SK-N-SH treated with all-trans-retinoic acid at 6 μM for 48 hours (cell line): Measurements from ENCODE around the gene PLVAP.

ENCODE experiments used
- ATAC-seq: fragments of 200-7000 bp; cut with Tn5 transposase; 3 replicates; pipeline ENCODE4 v1.9.1; 2020; ENCODE audit warnings: mild to moderate bottlenecking, moderate library complexity
- ARNTL ChIP-seq: fragments of 450-650 bp; formaldehyde crosslinking; IDR thresholded peaks from 2 replicates; pipeline ENCODE4 v1.5.0; 2020; ENCODE audit warnings: low read depth, mild to moderate bottlenecking, moderate library complexity, borderline replicate concordance
- BACH2 ChIP-seq: fragments of 250-450 bp; sonication (Bioruptor Pico); IDR thresholded peaks from 2 replicates; pipeline ENCODE4 v1.9.0; 2021; ENCODE audit warnings: mild to moderate bottlenecking, borderline replicate concordance
- CREB5 ChIP-seq: fragments of 250-450 bp; sonication (Bioruptor Pico); IDR thresholded peaks from 2 replicates; pipeline ENCODE4 v1.5.1; 2020; ENCODE audit warnings: low read depth, mild to moderate bottlenecking, moderate library complexity
- CSDC2 ChIP-seq: fragments of 250-450 bp; sonication (Bioruptor Pico); IDR thresholded peaks from 2 replicates; pipeline ENCODE4 v1.5.0; 2020; ENCODE audit warnings: mild to moderate bottlenecking, moderate library complexity
- GLIS3 ChIP-seq: fragments of 250-450 bp; sonication (Bioruptor Pico); IDR thresholded peaks from 2 replicates; pipeline ENCODE4 v1.5.0; 2020; ENCODE audit warnings: mild to moderate bottlenecking, moderate library complexity
- OSR1 ChIP-seq: fragments of 250-450 bp; sonication (Bioruptor Pico); IDR thresholded peaks from 2 replicates; pipeline ENCODE4 v1.8.0; 2022; ENCODE audit warnings: moderate library complexity, mild to moderate bottlenecking, inconsistent platforms
- PPARA ChIP-seq: fragments of 250-450 bp; sonication (Bioruptor Pico); IDR thresholded peaks from 2 replicates; pipeline ENCODE4 v1.5.0; 2020; ENCODE audit warnings: mild to moderate bottlenecking, borderline replicate concordance
- RARB ChIP-seq: fragments of 250-450 bp; sonication (Bioruptor Pico); IDR thresholded peaks from 2 replicates; pipeline ENCODE4 v1.8.0; 2021; ENCODE audit warnings: mild to moderate bottlenecking, moderate library complexity
- TCF4 ChIP-seq: fragments of 250-450 bp; sonication (Bioruptor Pico); IDR thresholded peaks from 2 replicates; pipeline ENCODE4 v1.8.0; 2021; ENCODE audit warnings: mild to moderate bottlenecking, moderate library complexity, borderline replicate concordance
- ZC3H10 ChIP-seq: fragments of 250-450 bp; sonication (Bioruptor Pico); IDR thresholded peaks from 2 replicates; pipeline ENCODE4 v1.5.1; 2021; ENCODE audit warnings: mild to moderate bottlenecking, moderate library complexity
- ZFP3 ChIP-seq: fragments of 250-450 bp; sonication (Bioruptor Pico); IDR thresholded peaks from 2 replicates; pipeline ENCODE4 v1.5.0; 2020; ENCODE audit warnings: mild to moderate bottlenecking, moderate library complexity
- ZFP30 ChIP-seq: fragments of 450-650 bp; formaldehyde crosslinking; IDR thresholded peaks from 2 replicates; pipeline ENCODE4 v1.5.0; 2022; ENCODE audit warnings: mild to moderate bottlenecking, moderate library complexity
- ZNF565 ChIP-seq: fragments of 450-650 bp; formaldehyde crosslinking; conservative IDR thresholded peaks from 2 replicates; pipeline ENCODE4 v1.5.0; 2020; ENCODE audit warnings: low read depth, mild to moderate bottlenecking, moderate library complexity
- ZNF70 ChIP-seq: fragments of 450-650 bp; formaldehyde crosslinking; IDR thresholded peaks from 2 replicates; pipeline ENCODE4 v1.5.0; 2020; ENCODE audit warnings: mild to moderate bottlenecking, moderate library complexity
- ZNF8 ChIP-seq: fragments of 450-650 bp; formaldehyde crosslinking; IDR thresholded peaks from 2 replicates; pipeline ENCODE4 v1.5.0; 2020; ENCODE audit warnings: mild to moderate bottlenecking, moderate library complexity
- TF ChIP-seq, protein P1 (sequence below): fragments of 250-450 bp; sonication (Bioruptor Pico); IDR thresholded peaks from 2 replicates; pipeline ENCODE4 v1.5.0; 2020; ENCODE audit warnings: mild to moderate bottlenecking, moderate library complexity
- TF ChIP-seq, protein P2 (sequence below): fragments of 250-450 bp; sonication (Bioruptor Pico); IDR thresholded peaks from 2 replicates; pipeline ENCODE4 v1.5.1; 2021; ENCODE audit warnings: mild to moderate bottlenecking, moderate library complexity

Gene PLVAP

GRCh38 chr19:17303167-17303939 lies 73.8 kb downstream of the PLVAP start, which contains the start of gene ABHD8:
TSS of gene ABHD8 (minus strand) at chr19:17303425. CDS start at chr19:17301616, 1,809 bp downstream.
- peak; percentile 86 for ATAC-seq
- TF ChIP-seq ZFP30 (no peak), ARNTL (no peak), ZC3H10 (CRISPR knock-in tag) (no peak), ZFP3 (CRISPR knock-in tag) (peak; percentile 99), ZNF70 (CRISPR knock-in tag) (0 out of 2 replicates have a peak, but pooled peaks have one; percentile 26), OSR1 (CRISPR knock-in tag) (no peak), TCF4 (CRISPR knock-in tag) (no peak), ZNF8 (CRISPR knock-in tag) (no peak), ZNF565 (CRISPR knock-in tag) (no peak), CSDC2 (no peak), BACH2 (CRISPR knock-in tag) (no peak)
- TF ChIP-seq, protein P1, sequence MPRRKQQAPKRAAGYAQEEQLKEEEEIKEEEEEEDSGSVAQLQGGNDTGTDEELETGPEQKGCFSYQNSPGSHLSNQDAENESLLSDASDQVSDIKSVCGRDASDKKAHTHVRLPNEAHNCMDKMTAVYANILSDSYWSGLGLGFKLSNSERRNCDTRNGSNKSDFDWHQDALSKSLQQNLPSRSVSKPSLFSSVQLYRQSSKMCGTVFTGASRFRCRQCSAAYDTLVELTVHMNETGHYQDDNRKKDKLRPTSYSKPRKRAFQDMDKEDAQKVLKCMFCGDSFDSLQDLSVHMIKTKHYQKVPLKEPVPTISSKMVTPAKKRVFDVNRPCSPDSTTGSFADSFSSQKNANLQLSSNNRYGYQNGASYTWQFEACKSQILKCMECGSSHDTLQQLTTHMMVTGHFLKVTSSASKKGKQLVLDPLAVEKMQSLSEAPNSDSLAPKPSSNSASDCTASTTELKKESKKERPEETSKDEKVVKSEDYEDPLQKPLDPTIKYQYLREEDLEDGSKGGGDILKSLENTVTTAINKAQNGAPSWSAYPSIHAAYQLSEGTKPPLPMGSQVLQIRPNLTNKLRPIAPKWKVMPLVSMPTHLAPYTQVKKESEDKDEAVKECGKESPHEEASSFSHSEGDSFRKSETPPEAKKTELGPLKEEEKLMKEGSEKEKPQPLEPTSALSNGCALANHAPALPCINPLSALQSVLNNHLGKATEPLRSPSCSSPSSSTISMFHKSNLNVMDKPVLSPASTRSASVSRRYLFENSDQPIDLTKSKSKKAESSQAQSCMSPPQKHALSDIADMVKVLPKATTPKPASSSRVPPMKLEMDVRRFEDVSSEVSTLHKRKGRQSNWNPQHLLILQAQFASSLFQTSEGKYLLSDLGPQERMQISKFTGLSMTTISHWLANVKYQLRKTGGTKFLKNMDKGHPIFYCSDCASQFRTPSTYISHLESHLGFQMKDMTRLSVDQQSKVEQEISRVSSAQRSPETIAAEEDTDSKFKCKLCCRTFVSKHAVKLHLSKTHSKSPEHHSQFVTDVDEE = no peak
- TF ChIP-seq, protein P2, sequence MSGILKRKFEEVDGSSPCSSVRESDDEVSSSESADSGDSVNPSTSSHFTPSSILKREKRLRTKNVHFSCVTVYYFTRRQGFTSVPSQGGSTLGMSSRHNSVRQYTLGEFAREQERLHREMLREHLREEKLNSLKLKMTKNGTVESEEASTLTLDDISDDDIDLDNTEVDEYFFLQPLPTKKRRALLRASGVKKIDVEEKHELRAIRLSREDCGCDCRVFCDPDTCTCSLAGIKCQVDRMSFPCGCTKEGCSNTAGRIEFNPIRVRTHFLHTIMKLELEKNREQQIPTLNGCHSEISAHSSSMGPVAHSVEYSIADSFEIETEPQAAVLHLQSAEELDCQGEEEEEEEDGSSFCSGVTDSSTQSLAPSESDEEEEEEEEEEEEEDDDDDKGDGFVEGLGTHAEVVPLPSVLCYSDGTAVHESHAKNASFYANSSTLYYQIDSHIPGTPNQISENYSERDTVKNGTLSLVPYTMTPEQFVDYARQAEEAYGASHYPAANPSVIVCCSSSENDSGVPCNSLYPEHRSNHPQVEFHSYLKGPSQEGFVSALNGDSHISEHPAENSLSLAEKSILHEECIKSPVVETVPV (CRISPR knock-in tag) = no peak

- no peak for ATAC-seq
- no peak for TF ChIP-seq CREB5 (CRISPR knock-in tag)
- TF ChIP-seq ZC3H10 (CRISPR knock-in tag) = no peak
- TF ChIP-seq, protein P2 (CRISPR knock-in tag) = no peak
- TF ChIP-seq PPARA = no peak
- no peak for TF ChIP-seq BACH2 (CRISPR knock-in tag)
- no peak for TF ChIP-seq RARB (CRISPR knock-in tag)
- no peak for TF ChIP-seq CSDC2
- TF ChIP-seq GLIS3 (CRISPR knock-in tag) = no peak
Measured at GRCh38 chr19:17302391-17303166, 74.6 kb downstream of the PLVAP start.
